AG08395 (cell line): Measurements from ENCODE around the gene GLT1D1.

Source experiments
- DNase-seq: peaks from one replicate; pipeline ENCODE4 v3.0.0; 2012; ENCODE audit warnings: mixed read lengths, low spot score

Gene GLT1D1

DNA sequence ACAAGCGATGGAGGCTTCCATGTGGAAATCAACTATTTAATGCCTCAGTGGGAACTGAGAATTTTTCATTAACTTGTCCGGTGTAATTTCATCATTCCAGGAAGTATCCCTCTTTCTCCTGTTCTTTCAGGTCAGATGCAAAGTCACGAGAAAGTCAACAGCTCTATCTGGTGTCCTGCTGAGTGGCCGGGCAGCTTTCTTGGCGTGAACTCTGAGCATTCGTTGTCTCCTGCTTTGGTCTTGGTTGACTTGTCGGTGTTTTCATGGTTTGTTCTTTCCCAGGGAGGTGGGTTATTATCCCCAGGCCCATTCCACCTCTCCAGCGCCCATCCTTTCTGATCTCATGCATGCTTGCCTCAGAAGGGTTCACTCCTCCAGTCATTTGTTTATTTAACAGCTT lies 149.1 kb downstream of the GLT1D1 start:
- no peak for DNase-seq

DNA sequence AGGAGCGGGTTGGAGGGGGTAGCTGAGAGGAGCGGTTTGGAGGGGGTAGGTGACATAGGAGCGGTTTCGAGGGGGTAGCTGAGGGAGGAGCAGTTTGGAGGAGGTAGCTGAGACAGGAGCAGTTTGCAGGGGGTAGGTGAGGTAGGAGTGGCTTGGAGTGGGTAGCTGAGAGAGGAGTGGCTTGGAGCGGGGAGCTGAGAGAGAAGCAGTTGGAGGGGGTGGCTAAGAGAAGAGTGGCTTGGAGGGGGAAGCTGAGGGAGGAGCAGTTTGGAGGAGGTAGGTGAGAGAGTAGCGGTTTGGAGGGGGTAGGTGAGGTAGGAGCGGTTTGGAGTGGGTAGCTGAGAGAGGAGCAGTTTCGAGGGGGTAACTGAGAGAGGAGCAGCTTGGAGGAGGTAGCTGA lies 152.1 kb downstream of the GLT1D1 start:
- DNase-seq = no peak

DNA sequence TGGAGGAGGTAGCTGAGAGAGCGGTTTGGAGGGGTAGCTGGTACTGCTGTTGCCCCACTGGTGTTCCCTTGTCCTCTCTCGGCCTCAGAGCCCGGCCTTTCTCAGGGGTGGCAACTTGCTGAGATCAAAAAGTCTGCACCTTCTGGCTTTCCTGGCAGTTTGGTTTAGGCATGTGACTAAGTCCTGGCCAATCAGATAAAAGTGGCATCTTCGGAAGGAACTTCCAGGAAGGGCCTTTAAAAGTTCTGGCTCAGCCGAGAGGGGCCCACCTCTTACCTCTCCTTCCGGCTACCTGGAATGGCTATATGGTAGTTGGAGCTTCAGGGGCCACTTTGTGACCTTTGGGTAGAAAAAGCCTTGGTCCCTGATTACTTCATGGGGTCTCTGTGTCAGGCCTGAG lies 152.6 kb downstream of the GLT1D1 start:
- DNase-seq = no peak

DNA sequence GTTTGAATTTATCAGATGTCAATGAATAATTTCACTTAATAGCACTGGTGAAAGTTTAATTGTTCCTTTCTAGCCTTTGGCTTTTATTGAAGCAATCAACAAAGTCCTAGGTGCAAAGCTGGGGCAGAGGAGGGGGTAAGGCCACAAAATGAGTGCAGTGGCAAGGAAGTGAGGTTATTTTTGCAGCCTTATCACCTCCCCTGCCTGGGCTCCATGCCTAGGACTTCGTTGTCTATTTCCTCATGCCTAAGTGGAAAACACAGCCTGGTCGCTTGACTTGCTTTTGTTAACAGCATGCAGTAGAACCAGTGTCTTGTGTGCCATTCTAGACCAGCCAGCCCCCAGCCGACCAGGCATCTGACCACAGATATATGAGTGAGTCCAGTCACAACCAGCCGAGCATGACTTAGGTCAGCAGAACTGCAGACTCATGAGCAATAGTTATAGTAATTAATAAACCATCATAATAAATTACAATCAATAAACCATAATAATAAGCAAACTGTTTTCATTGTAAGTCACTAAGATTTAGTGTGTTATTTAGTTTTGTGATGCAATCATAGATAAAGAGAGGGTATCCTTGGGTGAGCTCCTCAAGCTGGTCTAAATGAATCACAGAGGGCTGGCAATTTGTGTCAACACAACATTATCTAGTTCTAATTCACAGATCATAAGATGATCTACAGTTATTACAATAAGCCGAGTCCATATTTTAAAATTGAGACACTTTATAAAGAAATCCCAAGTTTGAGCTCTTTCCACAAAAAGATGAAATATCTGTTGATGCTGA lies 156.8 kb downstream of the GLT1D1 start:
- DNase-seq = no peak

DNA sequence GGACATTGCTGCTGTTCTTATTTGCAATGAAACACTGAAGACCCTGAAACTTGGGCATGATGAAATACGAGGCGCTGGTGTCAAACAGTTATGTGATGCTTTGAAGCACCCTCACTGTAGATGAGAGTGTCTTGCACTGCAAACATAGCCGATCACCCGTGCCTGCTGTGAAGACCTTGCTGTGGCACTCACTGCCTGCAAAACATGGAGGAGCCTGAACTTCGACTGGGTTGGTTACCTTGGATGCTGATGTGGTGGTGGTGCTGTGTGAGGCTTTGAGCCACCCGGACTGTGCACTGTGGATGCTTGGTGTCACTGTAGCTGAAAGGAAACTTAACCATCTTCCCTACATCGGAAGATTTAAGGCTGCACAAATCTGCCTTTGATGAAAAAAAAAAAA lies 162.9 kb downstream of the GLT1D1 start:
- DNase-seq = no peak

DNA sequence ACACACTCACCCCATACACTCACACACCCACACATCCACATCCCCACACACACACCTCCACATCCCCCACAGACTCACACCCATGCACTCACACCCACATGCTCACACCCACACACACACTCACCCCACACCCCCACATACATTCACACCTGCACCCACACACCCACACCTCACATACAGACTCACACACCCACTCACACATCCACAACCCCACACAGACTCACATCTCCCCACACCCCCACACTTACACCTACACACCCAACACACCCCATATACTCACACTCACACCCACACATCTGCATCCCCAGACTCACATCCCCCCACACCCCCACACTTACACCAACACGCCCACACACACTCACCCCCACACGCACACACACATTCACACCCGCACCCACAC lies 171.8 kb downstream of the GLT1D1 start:
- DNase-seq = no peak

DNA sequence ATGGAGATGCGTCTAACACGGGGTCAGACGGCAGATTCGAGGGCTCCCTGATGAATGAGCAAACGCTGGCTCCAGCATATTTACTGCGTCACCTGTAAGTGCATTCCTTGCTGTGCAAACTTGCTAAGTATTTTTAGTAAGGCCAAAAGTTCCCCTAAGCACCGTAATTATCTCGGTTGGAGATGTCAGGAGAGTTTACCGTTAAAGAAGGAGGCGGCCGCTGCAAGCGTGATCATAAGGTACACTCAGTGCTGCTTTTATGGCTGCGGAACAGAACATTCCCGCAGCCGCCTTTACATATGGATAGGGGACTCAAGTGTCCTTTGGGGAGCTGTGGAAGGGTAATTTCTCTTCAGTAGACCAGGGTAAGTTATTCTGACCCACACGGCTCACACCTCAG lies 175.6 kb downstream of the GLT1D1 start:
- no peak for DNase-seq
